H54 (cell line): ENCODE measurements around the gene ENGASE.

ENCODE experiments used
- DNase-seq: peaks from one replicate; pipeline ENCODE4 v3.0.0; 2011; ENCODE audit warnings: low spot score, mixed read lengths; ENCODE audit not compliant: insufficient read length
- FAIRE-seq: peaks from 3 replicates; lab custom pipeline; 2011; peaks lifted over from hg19 to GRCh38; lab: Jason Lieb, UNC
- POLR2A ChIP-seq: IDR thresholded peaks from 2 replicates; pipeline ENCODE4 v1.6.1; 2011; ENCODE audit warnings: low read depth, mild to moderate bottlenecking, low read length

Gene ENGASE

GRCh38 chr17:79085154-79085920 lies 10.7 kb downstream of the ENGASE start:
- DNase-seq (no peak), FAIRE-seq (no peak)
- TF ChIP-seq POLR2A: no peak

DNA sequence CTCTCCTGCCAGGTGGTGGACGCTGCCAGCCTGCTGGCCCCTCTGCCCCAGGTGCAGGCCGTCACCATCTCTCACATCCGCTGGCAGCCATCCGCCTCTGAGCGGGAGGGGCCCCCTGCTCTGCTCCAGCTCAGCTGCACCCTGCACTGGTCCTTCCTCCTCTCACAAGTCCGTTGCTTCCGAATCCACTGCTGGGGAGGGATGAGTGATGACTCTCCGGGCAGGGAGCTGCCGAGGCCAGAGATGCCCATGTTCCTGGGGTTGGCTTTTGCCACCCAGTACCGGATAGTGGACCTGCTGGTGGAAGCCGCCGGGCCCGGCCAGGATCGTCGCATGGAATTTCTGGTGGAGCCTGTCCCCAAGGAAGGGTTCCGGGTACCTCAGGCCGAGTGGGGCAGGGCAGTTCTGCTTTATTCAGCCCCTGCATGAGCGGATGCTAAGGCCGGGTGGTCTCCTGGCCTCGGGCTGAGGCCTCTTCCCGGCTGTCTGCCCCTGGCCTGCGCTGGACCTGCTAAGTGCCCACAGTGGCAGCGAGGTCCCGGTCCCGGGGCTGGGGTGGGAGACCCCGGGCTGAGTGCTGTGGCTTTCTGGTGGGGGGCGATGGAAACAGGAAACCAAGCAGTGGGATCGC lies 11.4 kb downstream of the ENGASE start:
- FAIRE-seq: no peak
- no peak for TF ChIP-seq POLR2A
- DNase-seq: no peak

- no peak for TF ChIP-seq POLR2A
- DNase-seq (no peak), FAIRE-seq (no peak)
Observed at GRCh38 chr17:79086609-79087427, 12.2 kb downstream of the ENGASE start.

- FAIRE-seq: peak; percentile 43
- no peak for TF ChIP-seq POLR2A
Observed at GRCh38 chr17:79087428-79088143, 13.0 kb downstream of the ENGASE start.

GRCh38 chr17:79088247-79088996 lies 13.8 kb downstream of the ENGASE start:
- DNase-seq (no peak), FAIRE-seq (no peak)
- TF ChIP-seq POLR2A: no peak

More at GRCh38 chr17:79087428-79088143, 13.0 kb downstream of the ENGASE start:
- peak; percentile 92 for DNase-seq

DNA sequence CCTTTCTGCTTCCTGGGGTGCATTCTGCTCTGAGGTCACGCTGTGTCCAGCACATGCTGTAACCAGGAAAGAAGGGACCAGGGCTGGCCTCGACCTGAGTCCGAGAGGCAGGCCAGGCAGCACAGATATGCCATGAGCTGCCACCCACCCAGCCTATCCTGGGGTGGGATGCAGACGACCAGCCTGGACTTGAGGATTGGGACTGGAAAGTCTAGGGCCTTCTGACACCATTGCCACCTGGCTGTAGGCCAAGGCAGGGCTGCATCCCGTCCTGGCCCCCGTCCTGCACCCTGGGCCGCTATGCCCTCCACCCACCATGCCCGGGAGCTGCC lies 14.3 kb downstream of the ENGASE start:
- TF ChIP-seq POLR2A: no peak
- no peak for FAIRE-seq

GRCh38 chr17:79089720-79090442 lies 15.3 kb downstream of the ENGASE start:
- DNase-seq (no peak), FAIRE-seq (no peak)
- no peak for TF ChIP-seq POLR2A

More for the DNA sequence above, 14.3 kb downstream of the ENGASE start:
- DNase-seq: no peak

DNA sequence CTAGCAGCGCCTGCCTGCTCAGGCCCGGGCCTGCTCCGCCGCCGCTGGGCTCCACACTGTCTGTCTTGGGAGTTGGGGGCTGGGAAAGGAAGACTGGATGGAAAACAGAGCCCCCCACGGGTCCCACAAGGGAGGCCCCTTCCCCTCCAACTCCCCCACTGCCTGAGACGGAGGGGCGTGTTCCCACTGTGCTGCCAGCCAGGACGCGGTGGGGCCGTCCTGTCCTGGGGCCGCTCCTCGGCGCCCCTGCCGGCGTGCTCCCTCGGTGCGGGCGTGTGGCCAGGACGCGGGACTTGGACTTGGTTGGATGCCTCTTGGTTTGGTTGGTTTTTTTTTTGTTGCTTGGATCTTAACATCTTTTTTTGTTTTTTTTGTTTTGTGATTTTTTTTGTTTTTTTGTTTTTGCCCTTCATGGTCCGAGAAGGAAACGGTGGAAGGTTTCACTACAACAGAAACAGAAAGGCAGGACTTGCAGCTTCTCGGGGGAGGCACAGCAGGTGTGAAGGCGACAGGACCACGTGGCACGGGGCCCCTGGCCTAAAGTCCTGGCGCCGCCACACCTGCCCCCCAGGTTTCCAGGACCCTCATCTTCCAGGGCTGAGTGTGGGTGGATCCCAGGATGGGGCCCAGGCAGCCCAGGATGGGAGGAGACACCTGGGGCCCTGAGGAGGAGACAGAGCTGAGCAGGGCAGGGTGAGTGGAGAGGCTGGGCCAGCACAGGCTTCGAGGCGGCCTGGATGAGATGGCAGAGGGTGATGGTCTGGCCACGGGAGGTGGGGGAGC lies 16.0 kb downstream of the ENGASE start:
- TF ChIP-seq POLR2A: no peak
- FAIRE-seq: no peak
- DNase-seq: no peak

- DNase-seq (no peak), FAIRE-seq (no peak)
- no peak for TF ChIP-seq POLR2A
Observed at GRCh38 chr17:79091226-79091670, 16.6 kb downstream of the ENGASE start.

DNA sequence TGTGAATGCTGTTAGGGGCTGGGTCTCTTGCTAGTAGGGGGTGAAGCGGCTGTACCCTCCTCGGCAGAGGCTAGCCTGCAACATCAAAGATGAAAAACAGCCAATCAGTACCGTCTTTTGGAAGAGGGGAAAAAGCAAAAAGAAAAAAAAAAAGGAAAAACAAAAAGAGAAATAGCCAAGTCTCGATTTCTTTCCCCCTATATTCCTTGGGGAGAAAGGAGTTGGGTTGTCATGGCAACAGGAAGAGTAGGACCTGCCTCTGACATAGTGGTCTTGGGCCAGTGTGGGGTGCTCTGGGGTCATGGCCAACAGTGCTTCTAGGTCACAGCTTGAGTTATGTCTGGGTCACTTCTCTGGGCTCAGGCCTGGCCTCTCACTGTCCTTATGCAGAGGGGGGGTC lies 17.9 kb downstream of the ENGASE start:
- FAIRE-seq: no peak

DNA sequence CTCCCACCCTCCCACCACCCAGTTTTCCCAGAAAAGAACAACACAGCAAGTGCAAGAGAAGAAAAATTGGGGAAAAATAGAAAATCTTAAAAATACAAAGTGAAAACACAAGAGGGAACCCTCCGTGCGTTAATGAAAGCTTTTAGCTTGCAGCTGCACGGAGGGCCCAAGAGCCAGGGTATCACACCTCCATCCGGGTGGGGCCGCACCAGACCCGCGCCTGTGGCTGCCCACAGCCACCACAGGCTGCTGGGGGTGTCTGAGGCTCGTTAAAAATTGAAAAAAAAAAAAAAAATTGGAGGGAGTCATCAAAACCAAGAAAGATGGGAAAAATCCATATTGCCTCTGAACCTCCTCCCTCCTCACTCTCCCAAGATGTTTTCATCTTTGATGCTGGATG lies 18.6 kb downstream of the ENGASE start:
- FAIRE-seq: no peak
- TF ChIP-seq POLR2A: no peak
- no peak for DNase-seq

More for the DNA sequence above, 17.9 kb downstream of the ENGASE start:
- no peak for DNase-seq
- no peak for TF ChIP-seq POLR2A
